IPS-18a (cell line): Measurements from ENCODE around the gene CBX4.

Source experiments
- H3K27ac ChIP-seq: one replicate; pipeline ENCODE4 v1.5.1; 2013; ENCODE audit warnings: low read length
- H3K27me3 ChIP-seq: one replicate; pipeline ENCODE4 v1.6.1; 2013; ENCODE audit warnings: mild to moderate bottlenecking, low read length; ENCODE audit not compliant: control insufficient read depth, insufficient read depth
- H3K36me3 ChIP-seq: one replicate; pipeline ENCODE4 v1.6.1; 2013; ENCODE audit warnings: low read depth, low read length; ENCODE audit not compliant: control insufficient read depth
- H3K4me1 ChIP-seq: one replicate; pipeline ENCODE4 v1.6.1; 2013; ENCODE audit warnings: low read depth, low read length; ENCODE audit not compliant: control insufficient read depth
- H3K4me3 ChIP-seq: one replicate; pipeline ENCODE4 v1.5.1; 2013; ENCODE audit warnings: low read length
- H3K9ac ChIP-seq: one replicate; pipeline ENCODE4 v1.6.1; 2013; ENCODE audit warnings: mild to moderate bottlenecking, low read length, moderate library complexity
- H3K9me3 ChIP-seq: one replicate; pipeline ENCODE4 v1.6.1; 2013; ENCODE audit warnings: low read depth, low read length; ENCODE audit not compliant: control insufficient read depth

Gene CBX4

GRCh38 chr17:79844869-79845600, 5.8 kb upstream of the CBX4 start:
- H3K27me3 ChIP-seq: peaks cover 93% of the 10 kb centered on the region
- H3K4me3 ChIP-seq: peak overlapping the region; percentile 14
- no peaks in the 10 kb centered on the region for H3K36me3 ChIP-seq
- no peaks in the 10 kb centered on the region for H3K9me3 ChIP-seq
- no peak overlapping the region for H3K9ac ChIP-seq
- H3K27ac ChIP-seq: no peak overlapping the region
- peaks cover 4% of the 10 kb centered on the region for H3K4me1 ChIP-seq

- Histone ChIP-seq H3K9ac (no peak overlapping the region), H3K27ac (no peak overlapping the region), H3K4me1 (peaks cover 4% of the 10 kb centered on the region), H3K4me3 (peak overlapping the region; percentile 56), H3K27me3 (peaks cover 92% of the 10 kb centered on the region), H3K36me3 (no peaks in the 10 kb centered on the region), H3K9me3 (no peaks in the 10 kb centered on the region)
These were observed 4.9 kb upstream of the CBX4 start for GRCh38 chr17:79843816-79844800.

GRCh38 chr17:79843474-79843815, 4.2 kb upstream of the CBX4 start:
- Histone ChIP-seq H3K27me3 (peaks cover 86% of the 10 kb centered on the region), H3K4me1 (peaks cover 5% of the 10 kb centered on the region), H3K27ac (no peak overlapping the region), H3K36me3 (no peaks in the 10 kb centered on the region), H3K9ac (no peak overlapping the region), H3K4me3 (peak overlapping the region; percentile 56), H3K9me3 (no peaks in the 10 kb centered on the region)

GRCh38 chr17:79842656-79843473, 3.6 kb upstream of the CBX4 start:
- Histone ChIP-seq H3K9ac (no peak overlapping the region), H3K9me3 (no peaks in the 10 kb centered on the region), H3K27ac (no peak overlapping the region), H3K4me1 (peaks cover 11% of the 10 kb centered on the region), H3K36me3 (no peaks in the 10 kb centered on the region), H3K4me3 (no peak overlapping the region), H3K27me3 (peaks cover 86% of the 10 kb centered on the region)

- Histone ChIP-seq H3K9me3 (no peaks in the 10 kb centered on the region), H3K27ac (no peak overlapping the region), H3K4me1 (peaks cover 16% of the 10 kb centered on the region), H3K9ac (no peak overlapping the region), H3K36me3 (no peaks in the 10 kb centered on the region), H3K4me3 (no peak overlapping the region), H3K27me3 (peaks cover 86% of the 10 kb centered on the region)
These were observed 3.0 kb upstream of the CBX4 start for GRCh38 chr17:79842136-79842655.

GRCh38 chr17:79841369-79842135, 2.3 kb upstream of the CBX4 start:
- Histone ChIP-seq H3K4me1 (peaks cover 23% of the 10 kb centered on the region), H3K27ac (no peak overlapping the region), H3K4me3 (no peak overlapping the region), H3K9me3 (no peaks in the 10 kb centered on the region), H3K9ac (no peak overlapping the region), H3K36me3 (no peaks in the 10 kb centered on the region), H3K27me3 (peaks cover 90% of the 10 kb centered on the region)

- Histone ChIP-seq H3K27me3 (peaks cover 90% of the 10 kb centered on the region), H3K4me1 (peaks cover 27% of the 10 kb centered on the region), H3K27ac (no peak overlapping the region), H3K4me3 (no peak overlapping the region), H3K36me3 (no peaks in the 10 kb centered on the region), H3K9ac (no peak overlapping the region), H3K9me3 (no peaks in the 10 kb centered on the region)
These were observed 1.7 kb upstream of the CBX4 start for GRCh38 chr17:79840989-79841286.

- Histone ChIP-seq H3K36me3 (no peaks in the 10 kb centered on the region), H3K9me3 (no peaks in the 10 kb centered on the region), H3K27me3 (peaks cover 90% of the 10 kb centered on the region), H3K4me3 (no peak overlapping the region), H3K9ac (no peak overlapping the region), H3K4me1 (peaks cover 31% of the 10 kb centered on the region), H3K27ac (no peak overlapping the region)
These were observed 1.2 kb upstream of the CBX4 start for GRCh38 chr17:79840269-79840988.

- Histone ChIP-seq H3K27ac (no peak overlapping the region), H3K4me1 (peaks cover 32% of the 10 kb centered on the region), H3K36me3 (no peaks in the 10 kb centered on the region), H3K27me3 (peaks cover 90% of the 10 kb centered on the region), H3K9me3 (no peaks in the 10 kb centered on the region), H3K4me3 (peak overlapping the region; percentile 68), H3K9ac (peak overlapping the region; percentile 44)
These were observed 542 bp downstream of the CBX4 start for GRCh38 chr17:79838522-79839274.
